G401 (cell line): ENCODE measurements around the gene TLR9. TPM values are rescaled to one million over a fixed set of nuclear protein-coding genes. Genes with fewer than 3 reads are reported as not detected.
"Not testable (repeated sequence)": the region's sequence is repeated elsewhere in the genome, so short reads cannot be mapped to it uniquely, and the experiment has no call there.

Experiments used
- DNase-seq: peaks from one replicate; pipeline ENCODE4 v3.0.0-alpha.2; 2015; ENCODE audit warnings: low spot score
- in situ Hi-C: cut with HindIII; loops from 2 replicates; pipeline ENCODE4 v1.10.0; 2016; ENCODE audit warnings: low sequenced_read_pairs, mixed read lengths
- total RNA-seq: library from RNA; depleted of rRNA; stranded (reverse); fragments of >200 nt; shearing (Covaris generic); gene quantifications from 2 replicates; pipeline ENCODE4 v1.2.3, GENCODE V29; 2014; rRNA removed

TLR9 gene
- 0.07 TPM in 1 of 2 replicates, not detected in the other for total RNA-seq

- DNase-seq: no peak
- in situ Hi-C loops: no loop called here
Observed at GRCh38 chr3:52225452-52226228, at the start of gene TLR9. Gene TLR9 (minus strand): TSS chr3:52225645. CDS start chr3:52225529, 116 bp downstream.

GRCh38 chr3:52274781-52275180 is 49.3 kb upstream of the TLR9 start:
- DNase-seq, in situ Hi-C loops: not testable (repeated sequence)

GRCh38 chr3:52272831-52273230 is 47.4 kb upstream of the TLR9 start:
- in situ Hi-C loops: no loop called here

GRCh38 chr3:52272172-52272571 is 46.7 kb upstream of the TLR9 start:
- in situ Hi-C loops, DNase-seq: not testable (repeated sequence)

More at GRCh38 chr3:52272831-52273230, 47.4 kb upstream of the TLR9 start:
- no peak for DNase-seq

GRCh38 chr3:52270252-52270754 is 44.9 kb upstream of the TLR9 start:
- no peak for DNase-seq
- in situ Hi-C loops: no loop called here

GRCh38 chr3:52269776-52270175 is 44.3 kb upstream of the TLR9 start:
- DNase-seq: no peak
- in situ Hi-C loops: no loop called here

GRCh38 chr3:52268036-52268435 is 42.6 kb upstream of the TLR9 start:
- DNase-seq: no peak
- in situ Hi-C loops: no loop called here

- in situ Hi-C loops: no loop called here
- DNase-seq: no peak
Observed at GRCh38 chr3:52265387-52265786, 39.9 kb upstream of the TLR9 start.

GRCh38 chr3:52262447-52262846 is 37.0 kb upstream of the TLR9 start:
- DNase-seq: no peak
- in situ Hi-C loops: no loop called here

GRCh38 chr3:52259448-52259847 is 34.0 kb upstream of the TLR9 start:
- in situ Hi-C loops: no loop called here
- no peak for DNase-seq

GRCh38 chr3:52259035-52259434 is 33.6 kb upstream of the TLR9 start:
- DNase-seq: no peak
- in situ Hi-C loops: no loop called here

- in situ Hi-C loops: no loop called here
- no peak for DNase-seq
Observed at GRCh38 chr3:52257911-52258310, 32.5 kb upstream of the TLR9 start.

GRCh38 chr3:52256622-52257021 is 31.2 kb upstream of the TLR9 start:
- in situ Hi-C loops: no loop called here

GRCh38 chr3:52256159-52256558 is 30.7 kb upstream of the TLR9 start:
- DNase-seq: no peak
- in situ Hi-C loops: no loop called here

More at GRCh38 chr3:52256622-52257021, 31.2 kb upstream of the TLR9 start:
- no peak for DNase-seq

GRCh38 chr3:52254608-52255007 is 29.2 kb upstream of the TLR9 start:
- no peak for DNase-seq
- in situ Hi-C loops: no loop called here

GRCh38 chr3:52253314-52254304 is 28.2 kb upstream of the TLR9 start:
- in situ Hi-C loops: no loop called here

GRCh38 chr3:52250122-52250521 is 24.7 kb upstream of the TLR9 start:
- in situ Hi-C loops: no loop called here
- DNase-seq: no peak

More at GRCh38 chr3:52253314-52254304, 28.2 kb upstream of the TLR9 start:
- DNase-seq: no peak

- in situ Hi-C loops: no loop called here
- no peak for DNase-seq
Observed at GRCh38 chr3:52249683-52250082, 24.2 kb upstream of the TLR9 start.

GRCh38 chr3:52248816-52249547 is 23.5 kb upstream of the TLR9 start:
- peak; percentile 97 for DNase-seq
- in situ Hi-C loops: no loop called here
